ENCODE results near the gene LKAAEAR1.

The LKAAEAR1 gene

DNA sequence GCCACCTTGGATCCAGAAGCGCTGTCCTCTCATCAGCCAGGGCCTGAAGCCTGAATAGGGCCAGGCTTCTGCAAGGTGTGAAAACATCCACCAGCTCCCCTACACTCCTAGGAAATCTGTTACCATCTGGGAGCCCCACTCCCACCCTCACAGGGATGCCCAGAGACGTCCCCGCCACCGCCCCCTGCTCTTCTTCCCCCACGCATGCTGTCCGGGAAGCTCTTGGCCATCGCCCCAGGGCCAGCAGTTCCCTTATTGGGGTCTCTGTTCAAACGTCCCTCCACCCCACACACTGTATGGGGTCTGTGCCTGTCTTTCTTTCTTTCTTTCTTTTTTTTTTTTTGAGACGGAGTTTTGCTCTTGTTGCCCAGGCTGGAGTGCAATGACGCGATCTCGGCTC lies 8.6 kb downstream of the LKAAEAR1 start:
- ATAC-seq: no peak
- TF ChIP-seq SNAI2 (CRISPR knock-in tag; IDR thresholded peaks at IDR 0.05) (no peak), GLIS3 (CRISPR knock-in tag; IDR thresholded peaks at IDR 0.05) (no peak), ISL1 (CRISPR knock-in tag; IDR thresholded peaks at IDR 0.05) (no peak), BACH2 (CRISPR knock-in tag; IDR thresholded peaks at IDR 0.05; ENCODE audit: borderline replicate concordance) (no peak), TOX (CRISPR knock-in tag; IDR thresholded peaks at IDR 0.05; ENCODE audit: borderline replicate concordance) (no peak), OSR1 (CRISPR knock-in tag; IDR thresholded peaks at IDR 0.05) (no peak), ZNF70 (CRISPR knock-in tag; IDR thresholded peaks at IDR 0.05) (no peak), ZNF8 (CRISPR knock-in tag; IDR thresholded peaks at IDR 0.05) (no peak), RARB (CRISPR knock-in tag; IDR thresholded peaks at IDR 0.05) (no peak), ZFP30 (CRISPR knock-in tag; IDR thresholded peaks at IDR 0.05) (no peak)
- TF ChIP-seq, protein P1, sequence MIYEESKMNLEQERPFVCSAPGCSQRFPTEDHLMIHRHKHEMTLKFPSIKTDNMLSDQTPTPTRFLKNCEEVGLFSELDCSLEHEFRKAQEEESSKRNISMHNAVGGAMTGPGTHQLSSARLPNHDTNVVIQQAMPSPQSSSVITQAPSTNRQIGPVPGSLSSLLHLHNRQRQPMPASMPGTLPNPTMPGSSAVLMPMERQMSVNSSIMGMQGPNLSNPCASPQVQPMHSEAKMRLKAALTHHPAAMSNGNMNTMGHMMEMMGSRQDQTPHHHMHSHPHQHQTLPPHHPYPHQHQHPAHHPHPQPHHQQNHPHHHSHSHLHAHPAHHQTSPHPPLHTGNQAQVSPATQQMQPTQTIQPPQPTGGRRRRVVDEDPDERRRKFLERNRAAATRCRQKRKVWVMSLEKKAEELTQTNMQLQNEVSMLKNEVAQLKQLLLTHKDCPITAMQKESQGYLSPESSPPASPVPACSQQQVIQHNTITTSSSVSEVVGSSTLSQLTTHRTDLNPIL (CRISPR knock-in tag; IDR thresholded peaks at IDR 0.05; ENCODE audit: low read depth): no peak
- TF ChIP-seq, protein P2, sequence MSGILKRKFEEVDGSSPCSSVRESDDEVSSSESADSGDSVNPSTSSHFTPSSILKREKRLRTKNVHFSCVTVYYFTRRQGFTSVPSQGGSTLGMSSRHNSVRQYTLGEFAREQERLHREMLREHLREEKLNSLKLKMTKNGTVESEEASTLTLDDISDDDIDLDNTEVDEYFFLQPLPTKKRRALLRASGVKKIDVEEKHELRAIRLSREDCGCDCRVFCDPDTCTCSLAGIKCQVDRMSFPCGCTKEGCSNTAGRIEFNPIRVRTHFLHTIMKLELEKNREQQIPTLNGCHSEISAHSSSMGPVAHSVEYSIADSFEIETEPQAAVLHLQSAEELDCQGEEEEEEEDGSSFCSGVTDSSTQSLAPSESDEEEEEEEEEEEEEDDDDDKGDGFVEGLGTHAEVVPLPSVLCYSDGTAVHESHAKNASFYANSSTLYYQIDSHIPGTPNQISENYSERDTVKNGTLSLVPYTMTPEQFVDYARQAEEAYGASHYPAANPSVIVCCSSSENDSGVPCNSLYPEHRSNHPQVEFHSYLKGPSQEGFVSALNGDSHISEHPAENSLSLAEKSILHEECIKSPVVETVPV (CRISPR knock-in tag; IDR thresholded peaks at IDR 0.05): no peak
- TF ChIP-seq, protein P3, sequence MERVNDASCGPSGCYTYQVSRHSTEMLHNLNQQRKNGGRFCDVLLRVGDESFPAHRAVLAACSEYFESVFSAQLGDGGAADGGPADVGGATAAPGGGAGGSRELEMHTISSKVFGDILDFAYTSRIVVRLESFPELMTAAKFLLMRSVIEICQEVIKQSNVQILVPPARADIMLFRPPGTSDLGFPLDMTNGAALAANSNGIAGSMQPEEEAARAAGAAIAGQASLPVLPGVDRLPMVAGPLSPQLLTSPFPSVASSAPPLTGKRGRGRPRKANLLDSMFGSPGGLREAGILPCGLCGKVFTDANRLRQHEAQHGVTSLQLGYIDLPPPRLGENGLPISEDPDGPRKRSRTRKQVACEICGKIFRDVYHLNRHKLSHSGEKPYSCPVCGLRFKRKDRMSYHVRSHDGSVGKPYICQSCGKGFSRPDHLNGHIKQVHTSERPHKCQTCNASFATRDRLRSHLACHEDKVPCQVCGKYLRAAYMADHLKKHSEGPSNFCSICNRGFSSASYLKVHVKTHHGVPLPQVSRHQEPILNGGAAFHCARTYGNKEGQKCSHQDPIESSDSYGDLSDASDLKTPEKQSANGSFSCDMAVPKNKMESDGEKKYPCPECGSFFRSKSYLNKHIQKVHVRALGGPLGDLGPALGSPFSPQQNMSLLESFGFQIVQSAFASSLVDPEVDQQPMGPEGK (CRISPR knock-in tag; IDR thresholded peaks at IDR 0.05; ENCODE audit: borderline replicate concordance): no peak

DNA sequence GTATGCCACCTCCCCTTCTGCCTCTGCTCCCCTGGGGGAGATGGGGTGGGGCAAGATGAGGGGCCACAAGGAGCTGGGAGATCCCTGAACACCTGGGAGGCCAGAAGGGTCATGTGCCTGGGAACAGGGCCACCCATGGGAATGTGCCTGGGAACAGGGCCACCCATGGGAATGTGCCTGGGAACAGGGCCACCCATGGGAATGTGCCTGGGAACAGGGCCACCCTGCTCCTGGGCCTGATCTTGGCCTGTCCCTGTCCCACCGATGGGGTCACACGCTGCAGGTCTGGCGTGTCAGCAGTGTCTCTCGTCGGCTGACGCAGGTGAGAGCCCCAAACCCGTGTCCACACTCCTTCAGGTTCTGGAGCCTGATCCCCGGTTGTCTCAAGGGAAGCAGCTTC lies 9.2 kb downstream of the LKAAEAR1 start:
- TF ChIP-seq ISL1 (CRISPR knock-in tag; IDR thresholded peaks at IDR 0.05): no peak
- TF ChIP-seq, protein P1 (CRISPR knock-in tag; IDR thresholded peaks at IDR 0.05; ENCODE audit: low read depth): no peak
- TF ChIP-seq, protein P3 (CRISPR knock-in tag; IDR thresholded peaks at IDR 0.05; ENCODE audit: borderline replicate concordance): no peak
- no peak for TF ChIP-seq ZNF8 (CRISPR knock-in tag; IDR thresholded peaks at IDR 0.05)
- TF ChIP-seq GLIS3 (CRISPR knock-in tag; IDR thresholded peaks at IDR 0.05): no peak
- TF ChIP-seq ARNTL (CRISPR knock-in tag; IDR thresholded peaks at IDR 0.05; ENCODE audit: borderline replicate concordance, low read depth): no peak
- TF ChIP-seq, protein P4, sequence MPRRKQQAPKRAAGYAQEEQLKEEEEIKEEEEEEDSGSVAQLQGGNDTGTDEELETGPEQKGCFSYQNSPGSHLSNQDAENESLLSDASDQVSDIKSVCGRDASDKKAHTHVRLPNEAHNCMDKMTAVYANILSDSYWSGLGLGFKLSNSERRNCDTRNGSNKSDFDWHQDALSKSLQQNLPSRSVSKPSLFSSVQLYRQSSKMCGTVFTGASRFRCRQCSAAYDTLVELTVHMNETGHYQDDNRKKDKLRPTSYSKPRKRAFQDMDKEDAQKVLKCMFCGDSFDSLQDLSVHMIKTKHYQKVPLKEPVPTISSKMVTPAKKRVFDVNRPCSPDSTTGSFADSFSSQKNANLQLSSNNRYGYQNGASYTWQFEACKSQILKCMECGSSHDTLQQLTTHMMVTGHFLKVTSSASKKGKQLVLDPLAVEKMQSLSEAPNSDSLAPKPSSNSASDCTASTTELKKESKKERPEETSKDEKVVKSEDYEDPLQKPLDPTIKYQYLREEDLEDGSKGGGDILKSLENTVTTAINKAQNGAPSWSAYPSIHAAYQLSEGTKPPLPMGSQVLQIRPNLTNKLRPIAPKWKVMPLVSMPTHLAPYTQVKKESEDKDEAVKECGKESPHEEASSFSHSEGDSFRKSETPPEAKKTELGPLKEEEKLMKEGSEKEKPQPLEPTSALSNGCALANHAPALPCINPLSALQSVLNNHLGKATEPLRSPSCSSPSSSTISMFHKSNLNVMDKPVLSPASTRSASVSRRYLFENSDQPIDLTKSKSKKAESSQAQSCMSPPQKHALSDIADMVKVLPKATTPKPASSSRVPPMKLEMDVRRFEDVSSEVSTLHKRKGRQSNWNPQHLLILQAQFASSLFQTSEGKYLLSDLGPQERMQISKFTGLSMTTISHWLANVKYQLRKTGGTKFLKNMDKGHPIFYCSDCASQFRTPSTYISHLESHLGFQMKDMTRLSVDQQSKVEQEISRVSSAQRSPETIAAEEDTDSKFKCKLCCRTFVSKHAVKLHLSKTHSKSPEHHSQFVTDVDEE (CRISPR knock-in tag; IDR thresholded peaks at IDR 0.05): no peak
- TF ChIP-seq ZNF565 (CRISPR knock-in tag; conservative IDR thresholded peaks at IDR 0.05; ENCODE audit: low read depth): no peak
- no peak for TF ChIP-seq SNAI2 (CRISPR knock-in tag; IDR thresholded peaks at IDR 0.05)
- no peak for TF ChIP-seq ESRRG (CRISPR knock-in tag; IDR thresholded peaks at IDR 0.05)
- TF ChIP-seq BACH2 (CRISPR knock-in tag; IDR thresholded peaks at IDR 0.05; ENCODE audit: borderline replicate concordance): no peak
- TF ChIP-seq, protein P5, sequence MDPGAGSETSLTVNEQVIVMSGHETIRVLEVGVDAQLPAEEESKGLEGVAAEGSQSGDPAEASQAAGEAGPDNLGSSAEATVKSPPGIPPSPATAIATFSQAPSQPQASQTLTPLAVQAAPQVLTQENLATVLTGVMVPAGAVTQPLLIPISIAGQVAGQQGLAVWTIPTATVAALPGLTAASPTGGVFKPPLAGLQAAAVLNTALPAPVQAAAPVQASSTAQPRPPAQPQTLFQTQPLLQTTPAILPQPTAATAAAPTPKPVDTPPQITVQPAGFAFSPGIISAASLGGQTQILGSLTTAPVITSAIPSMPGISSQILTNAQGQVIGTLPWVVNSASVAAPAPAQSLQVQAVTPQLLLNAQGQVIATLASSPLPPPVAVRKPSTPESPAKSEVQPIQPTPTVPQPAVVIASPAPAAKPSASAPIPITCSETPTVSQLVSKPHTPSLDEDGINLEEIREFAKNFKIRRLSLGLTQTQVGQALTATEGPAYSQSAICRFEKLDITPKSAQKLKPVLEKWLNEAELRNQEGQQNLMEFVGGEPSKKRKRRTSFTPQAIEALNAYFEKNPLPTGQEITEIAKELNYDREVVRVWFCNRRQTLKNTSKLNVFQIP (CRISPR knock-in tag; IDR thresholded peaks at IDR 0.05; ENCODE audit: borderline replicate concordance, low read depth): no peak
- ATAC-seq: no peak

All from SK-N-SH treated with all-trans-retinoic acid at 6 μM for 48 hours (cell line).